Suprapubic skin (tissue), 4 donors: ENCODE results near the gene USP38. TPM values are rescaled to one million over a fixed set of nuclear protein-coding genes. Genes with fewer than 3 reads are reported as not detected.

Experiments
- DNase-seq, 2 donors: peaks; one replicate each; pipeline ENCODE4 v3.0.0-alpha.2; 2019; ENCODE audit warnings: low spot score in 2 of 2
- H3K27ac ChIP-seq: fragments of 200-600 bp; sonication (generic); one replicate; pipeline ENCODE4 v1.5.1; 2019
- H3K27me3 ChIP-seq: fragments of 200-600 bp; sonication (generic); one replicate; pipeline ENCODE4 v1.5.1; 2019
- H3K36me3 ChIP-seq: fragments of 200-600 bp; sonication (generic); one replicate; pipeline ENCODE4 v1.5.1; 2019
- H3K4me1 ChIP-seq: fragments of 200-600 bp; sonication (generic); one replicate; pipeline ENCODE4 v1.5.1; 2019
- H3K4me3 ChIP-seq: fragments of 200-600 bp; sonication (generic); one replicate; pipeline ENCODE4 v1.5.1; 2019; ENCODE audit warnings: mild to moderate bottlenecking
- H3K9me3 ChIP-seq: fragments of 200-600 bp; sonication (generic); one replicate; pipeline ENCODE4 v1.5.1; 2019
- CTCF ChIP-seq, 2 donors: fragments of 200-600 bp in 1 of 2; fragments of 450-650 bp in 1 of 2; sonication (generic) in 1 of 2; IDR thresholded peaks; one replicate each; pipeline ENCODE4 v1.5.1; 2016 to 2019; ENCODE audit warnings: antibody characterized with exemption in 2 of 2, mild to moderate bottlenecking in 1 of 2, moderate library complexity in 1 of 2
- EP300 ChIP-seq: sonication (generic); formaldehyde crosslinking; IDR thresholded peaks from one replicate; pipeline ENCODE4 v1.6.1; 2017; ENCODE audit warnings: antibody characterized with exemption
- POLR2A ChIP-seq, 2 donors: fragments of 450-650 bp; IDR thresholded peaks; one replicate each; pipeline ENCODE4 v1.6.1; 2017; ENCODE audit warnings: antibody characterized with exemption in 2 of 2, mild to moderate bottlenecking in 2 of 2, moderate library complexity in 2 of 2
- POLR2AphosphoS5 ChIP-seq, 3 donors: sonication (generic); formaldehyde crosslinking; IDR thresholded peaks; one replicate each; pipeline ENCODE4 v1.6.1; 2017; ENCODE audit warnings: antibody characterized with exemption in 3 of 3
- WGBS: methylation state at CpG from one replicate; pipeline ENCODE4 v1.1.5; 2018; 5-methylcytosine and 5-hydroxymethylcytosine counted together
- total RNA-seq, 4 donors: library from RNA; depleted of rRNA; stranded (reverse); fragments of >200 nt; gene quantifications; one replicate each; pipeline ENCODE4 v1.1.0, GENCODE V29; 2016

USP38 gene
- total RNA-seq, 4 donors from 2014 or later = 17.9 to 32.0 (median 23.8) TPM

DNA sequence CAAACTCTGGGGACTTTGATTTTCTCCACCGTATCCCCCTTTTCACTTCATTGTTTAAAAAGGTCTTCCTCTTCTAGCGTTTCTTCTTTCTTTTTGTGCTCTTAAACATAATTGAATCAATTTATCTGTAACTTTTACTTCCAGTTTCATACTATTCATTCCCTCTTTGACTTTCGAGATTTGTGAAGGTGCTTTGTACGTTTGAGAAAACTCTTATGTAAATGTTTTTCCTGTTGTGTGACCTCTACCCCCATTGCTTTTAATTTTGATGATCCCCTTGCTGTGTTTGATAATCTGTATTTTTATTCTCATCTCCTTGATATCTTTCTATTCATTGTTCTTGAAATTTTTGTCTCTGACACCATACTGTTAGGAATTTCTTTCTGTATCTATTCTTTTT is 4.8 kb downstream of the USP38 start:
- TF ChIP-seq POLR2AphosphoS5 (IDR thresholded peaks at IDR 0.05) (no peak), POLR2A (IDR thresholded peaks at IDR 0.05) (no peak), EP300 (no peak), CTCF (IDR thresholded peaks at IDR 0.05) (no peak)
- no peak for DNase-seq
- H3K9me3 ChIP-seq = no peaks in the 10 kb centered on the region
- H3K36me3 ChIP-seq = peaks cover 42% of the 10 kb centered on the region
- no peak overlapping the region for H3K4me3 ChIP-seq
- 61% methylated on average over 4 of the region's 4 CpGs for WGBS
- H3K27ac ChIP-seq = no peak overlapping the region
- H3K27me3 ChIP-seq = no peaks in the 10 kb centered on the region
- H3K4me1 ChIP-seq = peaks cover 48% of the 10 kb centered on the region

DNA sequence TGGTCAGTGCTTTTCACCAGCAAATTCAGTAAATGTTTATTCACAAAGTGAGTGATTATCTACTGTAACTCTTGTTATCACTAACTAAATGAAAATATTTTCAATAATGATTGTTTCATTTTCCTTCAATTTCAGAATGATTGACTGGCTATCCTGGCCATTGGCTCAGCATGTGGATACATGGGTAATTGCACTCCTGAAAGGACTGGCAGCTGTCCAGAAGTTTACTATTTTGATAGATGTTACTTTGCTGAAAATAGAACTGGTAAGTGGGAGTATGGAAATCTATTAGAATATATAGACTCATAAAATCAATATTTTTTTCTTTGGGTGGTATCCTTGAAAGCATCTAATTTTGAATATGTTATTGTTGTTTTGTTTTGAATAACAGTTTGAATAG is 10.9 kb downstream of the USP38 start:
- no peaks in the 10 kb centered on the region for H3K9me3 ChIP-seq
- TF ChIP-seq CTCF (IDR thresholded peaks at IDR 0.05) = no peak
- TF ChIP-seq POLR2A (IDR thresholded peaks at IDR 0.05) = no peak
- no peak for TF ChIP-seq POLR2AphosphoS5 (IDR thresholded peaks at IDR 0.05)
- TF ChIP-seq EP300 = no peak
- H3K36me3 ChIP-seq = peaks cover 87% of the 10 kb centered on the region
- no peak overlapping the region for H3K27ac ChIP-seq
- H3K27me3 ChIP-seq = no peaks in the 10 kb centered on the region
- H3K4me1 ChIP-seq = no peaks in the 10 kb centered on the region
- no peak for DNase-seq
- no peak overlapping the region for H3K4me3 ChIP-seq

DNA sequence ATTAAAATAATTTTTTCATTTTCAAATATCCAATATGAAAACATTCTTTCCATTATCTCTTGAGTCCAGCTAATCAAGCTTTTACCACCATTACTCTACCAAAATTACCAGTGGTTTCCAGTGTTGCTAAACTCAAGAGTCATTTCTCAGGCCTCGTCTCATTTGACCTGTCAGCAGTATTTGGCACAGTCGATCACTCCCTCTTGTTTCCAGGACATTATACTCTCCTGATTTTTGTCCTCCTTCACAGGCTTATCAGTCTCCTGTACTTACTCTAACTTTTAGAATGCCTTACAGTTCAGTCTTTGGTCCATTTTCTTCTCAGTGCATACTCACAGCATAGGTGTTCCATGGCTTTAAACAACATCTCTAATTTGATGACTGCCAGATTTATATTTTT is 11.6 kb downstream of the USP38 start:
- DNase-seq = no peak
- peaks cover 86% of the 10 kb centered on the region for H3K36me3 ChIP-seq
- no peaks in the 10 kb centered on the region for H3K27me3 ChIP-seq
- no peak overlapping the region for H3K27ac ChIP-seq
- H3K4me1 ChIP-seq = no peaks in the 10 kb centered on the region
- TF ChIP-seq POLR2AphosphoS5 (IDR thresholded peaks at IDR 0.05) = no peak
- no peak for TF ChIP-seq EP300
- no peak for TF ChIP-seq POLR2A (IDR thresholded peaks at IDR 0.05)
- no peak for TF ChIP-seq CTCF (IDR thresholded peaks at IDR 0.05)
- no peaks in the 10 kb centered on the region for H3K9me3 ChIP-seq
- H3K4me3 ChIP-seq = no peak overlapping the region
- 98% methylated on average over 2 of the region's 2 CpGs for WGBS

DNA sequence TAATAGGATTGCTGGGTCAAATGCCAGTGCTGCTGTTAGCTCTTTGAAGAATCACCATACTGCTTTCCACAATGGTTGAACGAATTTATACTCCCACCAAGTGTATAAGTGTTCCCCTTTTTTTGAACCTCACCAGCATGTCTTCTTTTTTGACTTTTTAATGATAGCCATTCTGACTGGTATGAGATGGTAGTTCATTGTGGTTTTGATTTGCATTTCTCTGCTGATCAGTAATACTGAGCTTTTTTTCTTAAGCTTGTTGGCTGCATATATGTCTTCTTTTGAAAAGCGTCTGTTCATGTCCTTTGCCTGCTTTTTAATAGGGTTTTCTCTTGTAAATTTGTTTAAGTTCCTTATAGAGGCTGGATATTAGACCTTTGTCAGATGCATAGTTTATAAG is 14.8 kb downstream of the USP38 start:
- H3K4me1 ChIP-seq = no peaks in the 10 kb centered on the region
- no peak overlapping the region for H3K27ac ChIP-seq
- no peak for DNase-seq
- WGBS = 95% methylated on average over 2 of the region's 2 CpGs
- H3K27me3 ChIP-seq = no peaks in the 10 kb centered on the region
- no peak for TF ChIP-seq POLR2A (IDR thresholded peaks at IDR 0.05)
- no peak for TF ChIP-seq POLR2AphosphoS5 (IDR thresholded peaks at IDR 0.05)
- no peak for TF ChIP-seq EP300
- no peak for TF ChIP-seq CTCF (IDR thresholded peaks at IDR 0.05)
- peaks cover 69% of the 10 kb centered on the region for H3K36me3 ChIP-seq
- no peaks in the 10 kb centered on the region for H3K9me3 ChIP-seq
- no peak overlapping the region for H3K4me3 ChIP-seq

- 98% methylated on average over 1 of the region's 1 CpG for WGBS
- H3K27ac ChIP-seq = no peak overlapping the region
- H3K27me3 ChIP-seq = no peaks in the 10 kb centered on the region
- H3K36me3 ChIP-seq = peaks cover 62% of the 10 kb centered on the region
- no peaks in the 10 kb centered on the region for H3K4me1 ChIP-seq
- DNase-seq = no peak
- no peak overlapping the region for H3K4me3 ChIP-seq
- TF ChIP-seq POLR2AphosphoS5 (IDR thresholded peaks at IDR 0.05) (no peak), POLR2A (IDR thresholded peaks at IDR 0.05) (no peak), CTCF (IDR thresholded peaks at IDR 0.05) (no peak), EP300 (no peak)
- no peaks in the 10 kb centered on the region for H3K9me3 ChIP-seq
Measured at GRCh38 chr4:143202824-143203223, 18.1 kb downstream of the USP38 start.
